Activated CD4-positive, alpha-beta T cell treated with anti-CD3 and anti-CD28 coated beads for 1 hour (primary cell): ENCODE measurements around the gene BCL11B.

Experiments
- DNase-seq: peaks from one replicate; pipeline ENCODE4 v3.0.0-alpha.2; 2020

Gene BCL11B

GRCh38 chr14:99129998-99130397 is 142.0 kb downstream of the BCL11B start:
- DNase-seq: no peak

- DNase-seq: peak; percentile 5
These were observed 142.7 kb downstream of the BCL11B start for GRCh38 chr14:99129211-99129696.

- no peak for DNase-seq
These were observed 143.8 kb downstream of the BCL11B start for GRCh38 chr14:99128185-99128584.

DNA sequence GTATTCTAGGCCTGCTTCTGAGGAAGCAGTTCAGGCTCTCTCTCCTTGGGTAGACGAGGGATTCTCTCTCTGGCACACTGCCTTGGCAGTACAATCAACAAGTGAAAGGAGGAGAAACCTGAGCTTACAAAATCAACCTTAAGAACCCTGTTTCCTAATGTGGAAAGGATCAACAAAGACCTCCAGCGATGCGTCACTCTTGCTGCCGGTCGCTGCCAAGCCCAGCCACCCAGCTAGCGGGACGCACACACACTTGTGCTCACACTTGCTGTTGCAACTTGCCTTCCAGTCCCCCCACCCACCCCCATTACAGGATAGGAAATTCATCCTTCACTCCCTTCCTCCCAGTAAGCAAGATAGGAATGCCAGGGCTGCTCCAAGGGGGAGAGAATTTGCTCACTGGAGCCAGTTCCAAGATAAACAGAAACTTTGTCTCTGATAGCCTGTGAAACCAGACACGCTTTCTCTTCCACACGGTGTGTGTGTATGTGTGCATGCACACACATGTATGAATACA is 144.3 kb downstream of the BCL11B start:
- no peak for DNase-seq

GRCh38 chr14:99125616-99126431 is 146.2 kb downstream of the BCL11B start:
- DNase-seq: no peak

- DNase-seq: no peak
These were observed 146.9 kb downstream of the BCL11B start for GRCh38 chr14:99125113-99125512.

DNA sequence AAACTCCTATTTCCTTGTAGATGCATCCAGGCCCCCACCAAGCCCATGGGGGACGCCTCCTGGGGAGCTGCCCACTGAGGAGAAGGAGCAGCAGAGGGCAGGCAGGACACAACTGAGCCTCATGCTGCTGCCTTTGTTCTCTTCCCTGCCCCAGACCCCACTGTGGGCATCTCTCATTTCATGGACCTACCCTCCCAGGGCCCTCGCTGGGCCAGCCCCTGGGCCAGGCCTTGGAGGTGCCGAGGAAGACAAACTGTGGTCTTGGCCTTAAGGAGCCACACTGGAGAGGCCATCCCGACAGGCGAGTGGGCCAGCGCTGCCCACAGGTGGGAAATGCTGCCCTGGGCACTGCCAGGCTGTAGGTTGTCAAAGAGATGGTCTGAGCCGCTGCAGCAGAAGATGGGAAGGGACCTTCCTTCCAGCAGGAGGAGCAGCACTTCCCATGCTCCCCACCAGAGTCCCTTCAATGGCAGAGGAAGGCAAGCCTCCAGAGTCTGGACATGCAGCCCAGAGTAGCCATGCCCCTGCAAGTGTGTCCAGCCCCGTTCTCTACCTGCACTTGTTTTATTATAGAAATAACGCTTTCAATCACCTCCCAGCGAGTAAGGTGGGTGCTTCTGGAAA is 147.4 kb downstream of the BCL11B start:
- no peak for DNase-seq

DNA sequence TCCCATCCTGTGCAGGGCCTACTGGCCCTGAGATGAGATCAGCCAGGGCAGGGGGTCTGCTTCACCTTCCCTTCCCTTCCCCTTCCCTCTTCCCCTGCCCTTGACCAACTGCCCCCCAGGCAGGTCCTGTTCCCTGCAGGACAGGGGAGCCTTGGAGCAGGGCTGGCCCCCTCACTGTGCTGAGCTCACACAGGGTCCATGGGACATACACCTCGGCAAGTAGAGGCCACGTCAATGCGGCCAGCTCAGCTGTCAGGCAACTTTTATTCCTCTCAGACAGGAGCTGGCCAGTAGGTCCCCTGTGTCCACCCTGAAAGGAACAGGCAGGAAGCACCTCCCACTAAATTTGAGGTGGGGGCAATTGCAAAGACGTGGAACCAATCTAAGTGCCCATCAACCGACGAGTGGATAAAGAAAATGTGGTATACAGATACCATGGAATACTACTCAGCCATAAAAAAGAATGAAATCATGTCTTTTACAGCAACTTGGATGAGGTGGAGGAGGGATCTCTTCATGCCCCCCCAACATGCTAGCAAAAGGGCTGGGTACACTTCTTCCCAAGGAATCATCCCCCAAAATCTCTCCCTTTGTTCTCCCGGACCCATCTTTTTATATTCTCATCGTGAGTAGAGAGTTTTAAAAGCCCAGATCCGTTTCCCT is 148.7 kb downstream of the BCL11B start:
- no peak for DNase-seq

DNA sequence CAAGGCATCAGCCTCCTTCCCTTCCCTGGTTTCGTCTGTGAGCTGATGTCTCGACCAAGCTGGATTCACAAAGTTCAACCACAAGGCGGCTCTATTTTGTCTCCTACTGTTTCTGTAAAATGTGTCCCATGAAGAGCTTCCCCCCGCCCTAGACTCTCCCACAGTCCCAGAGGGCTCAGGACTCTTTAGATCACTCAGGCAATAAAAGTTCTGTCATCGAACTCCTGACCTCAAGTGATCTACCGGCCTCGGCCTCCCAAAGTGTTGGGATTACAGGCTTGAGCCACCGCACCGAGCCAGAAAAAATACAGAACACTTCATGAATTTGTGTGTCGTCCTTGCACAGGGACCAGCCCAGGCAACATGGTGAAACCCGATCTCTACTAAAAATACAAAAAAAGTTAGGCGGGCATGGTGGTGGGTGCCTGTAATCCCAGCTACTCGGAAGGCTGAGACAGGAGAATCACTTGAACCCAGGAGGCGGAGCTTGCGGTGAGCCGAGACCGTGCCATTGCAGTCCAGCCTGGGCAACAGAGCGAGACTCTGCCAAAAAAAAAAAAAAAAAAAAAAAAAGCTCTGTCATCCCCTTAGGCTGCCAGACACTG is 149.4 kb downstream of the BCL11B start:
- no peak for DNase-seq

GRCh38 chr14:99121319-99121875 is 150.6 kb downstream of the BCL11B start:
- DNase-seq: no peak

DNA sequence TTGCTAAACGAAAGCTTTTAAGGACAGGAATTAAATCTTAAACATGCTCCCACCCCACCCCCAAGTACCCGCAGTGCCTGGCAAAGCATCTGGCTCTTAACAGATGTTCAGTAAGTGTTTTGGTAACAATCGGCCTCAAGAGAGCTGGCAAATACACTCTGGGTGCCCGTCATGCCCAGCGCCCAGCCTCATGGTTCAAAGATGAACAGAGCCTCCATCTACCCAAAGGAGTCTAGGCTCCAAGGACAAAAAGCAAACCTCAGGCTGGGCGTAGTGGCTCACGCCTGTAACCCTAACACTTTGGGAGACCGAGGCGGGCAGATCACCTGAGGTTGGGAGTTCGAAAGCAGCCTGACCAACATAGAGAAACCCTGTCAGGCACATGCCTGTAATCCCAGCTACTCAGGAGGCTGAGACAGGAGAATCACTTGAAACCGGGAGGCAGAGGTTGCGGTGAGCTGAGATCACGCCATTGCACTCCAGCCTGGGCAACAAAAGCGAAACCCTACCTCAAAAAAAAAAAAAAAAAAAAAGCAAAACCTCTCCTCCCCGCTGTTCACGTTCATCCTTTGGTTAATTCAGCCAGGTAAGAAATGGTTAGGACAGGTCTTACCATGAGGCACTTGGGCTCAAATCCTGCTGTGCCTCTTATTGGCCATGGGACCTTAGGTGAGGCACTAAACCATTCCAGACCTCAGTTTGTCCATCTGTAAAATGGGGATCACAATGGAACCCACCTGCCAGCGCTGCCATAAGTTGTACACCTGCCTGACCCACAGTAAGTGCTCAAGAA is 151.3 kb downstream of the BCL11B start:
- DNase-seq: no peak

DNA sequence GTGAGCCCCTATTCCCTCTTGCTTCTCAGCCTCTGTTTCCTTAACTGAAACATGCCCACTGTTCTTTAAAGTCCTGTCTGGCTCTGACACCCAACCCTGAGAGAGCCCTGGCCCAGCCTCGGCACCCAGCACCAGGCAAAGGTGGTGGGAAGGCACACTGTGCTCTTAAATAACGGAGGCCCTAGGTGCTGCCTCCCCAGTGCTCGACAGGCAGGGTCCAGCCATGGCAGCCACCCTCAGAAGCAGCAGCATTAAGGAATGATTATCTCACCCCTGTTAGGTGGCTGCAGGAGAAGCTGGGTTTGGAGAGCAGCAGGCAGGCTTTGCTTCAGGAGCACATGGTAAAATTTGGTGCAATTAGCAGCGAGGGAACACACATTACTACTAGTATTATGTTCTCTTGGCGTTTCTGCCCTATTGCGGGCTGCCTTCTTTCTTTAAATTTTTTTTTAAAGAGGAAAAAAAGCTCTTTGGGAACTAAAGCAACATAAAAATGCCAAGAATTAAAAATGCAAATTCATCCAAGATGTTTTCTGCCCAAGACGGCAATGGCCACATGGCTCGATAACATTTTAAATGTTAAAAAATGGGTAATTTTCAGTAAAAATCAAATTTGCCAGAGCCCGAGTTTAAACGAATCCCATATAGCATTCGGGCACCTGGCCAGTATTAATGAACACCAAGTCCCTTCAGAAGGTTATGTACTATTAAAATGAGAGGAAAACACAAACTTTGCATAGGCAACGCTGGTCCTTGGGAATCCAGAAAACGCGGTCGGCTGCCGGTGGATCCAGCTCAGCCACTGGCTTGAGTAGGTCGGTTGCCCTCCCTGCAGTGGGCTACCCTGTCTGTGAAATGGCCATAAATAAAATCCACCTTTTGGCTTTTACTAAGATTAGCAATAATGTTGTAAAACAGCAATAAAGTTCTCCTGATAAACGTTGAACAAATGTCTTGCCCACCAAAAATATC is 152.2 kb downstream of the BCL11B start:
- no peak for DNase-seq
